ENCODE data around the gene CST6.
A peak's percentile ranks its signal among the peaks of the same experiment; 100 is the strongest.
"Not testable (repeated sequence)": the region's sequence is repeated elsewhere in the genome, so short reads cannot be mapped to it uniquely, and the experiment has no call there.

CST6 gene

DNA sequence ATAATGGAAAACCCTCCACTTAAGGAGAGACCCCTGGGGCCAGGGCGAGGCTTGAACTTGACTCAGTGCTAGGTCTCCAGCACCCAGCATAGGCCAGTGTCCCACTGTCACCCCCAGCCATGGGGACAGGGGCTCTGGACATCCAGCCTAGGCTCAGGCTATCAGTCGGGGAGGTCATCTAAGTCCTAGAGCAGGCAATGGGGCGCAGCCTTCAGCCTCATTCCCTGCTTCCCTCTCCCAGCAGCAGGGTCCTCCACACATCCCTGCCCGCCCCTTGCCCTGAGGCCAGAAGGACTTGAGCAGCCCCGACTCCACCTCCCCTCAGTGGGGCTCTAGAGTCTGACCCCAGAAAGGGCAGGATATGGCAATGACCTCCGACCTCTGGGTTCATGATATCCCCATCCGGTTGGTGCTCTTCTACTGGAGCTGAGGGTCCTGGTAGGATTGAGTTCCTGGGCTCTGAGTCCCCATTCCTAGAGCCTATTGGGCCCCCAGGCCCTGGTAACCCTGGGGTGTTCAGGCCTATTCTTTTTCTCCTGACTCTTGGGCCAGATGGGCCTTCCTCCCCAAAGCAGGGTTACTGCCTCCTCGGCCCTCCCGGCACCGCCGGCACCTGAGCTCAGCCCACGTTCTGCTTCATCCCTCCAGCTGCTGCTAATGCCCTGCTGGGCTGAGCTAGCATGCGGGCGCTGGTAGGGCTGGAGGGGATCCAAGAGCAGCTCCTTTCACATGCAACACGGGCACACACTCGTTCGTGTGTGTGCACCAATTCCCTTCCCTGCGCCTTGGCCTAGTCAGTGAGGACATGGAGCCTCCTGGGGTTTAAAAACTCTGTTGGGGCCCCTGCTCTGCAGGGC is 4.4 kb downstream of the CST6 start:
- no peak for DNase-seq

DNA sequence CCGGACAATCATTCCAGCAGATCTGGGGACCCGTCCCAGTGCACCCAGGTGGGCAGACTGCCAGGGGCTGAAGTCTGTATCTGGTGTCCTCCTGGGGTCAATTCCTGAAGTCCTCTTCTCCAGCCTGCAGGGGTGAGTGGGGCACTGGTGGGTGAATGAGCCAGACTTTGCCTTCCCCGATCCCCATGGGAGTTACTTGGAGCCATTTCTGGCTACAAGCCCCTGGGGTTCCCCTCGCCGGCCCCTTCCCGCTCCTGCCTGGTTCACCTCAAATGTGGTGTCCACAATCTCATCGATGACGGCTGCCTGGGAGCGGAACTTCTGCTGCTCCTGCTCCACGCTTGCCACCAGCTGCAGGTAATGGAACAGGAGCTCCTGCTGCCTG is 5.0 kb downstream of the CST6 start:
- DNase-seq, result no peak

DNA sequence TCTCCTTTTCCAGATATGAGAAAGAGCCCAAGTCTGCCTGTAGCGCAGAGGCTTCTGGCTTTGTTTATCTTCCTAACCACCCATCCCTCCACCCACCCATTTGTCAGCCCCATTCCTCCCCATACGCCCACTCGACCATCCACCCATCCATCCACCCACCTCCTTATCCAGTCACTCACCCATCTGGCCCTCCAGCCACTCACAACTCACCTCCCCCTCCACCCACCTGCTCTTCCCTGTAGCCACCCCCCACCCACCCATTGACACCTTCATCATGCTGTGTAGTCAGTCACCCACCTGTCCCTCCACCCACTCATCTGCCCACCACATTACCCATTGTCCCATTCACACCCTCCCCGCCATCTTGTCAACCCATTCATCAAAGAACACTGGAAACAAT is 5.5 kb downstream of the CST6 start:
- no peak for DNase-seq

DNA sequence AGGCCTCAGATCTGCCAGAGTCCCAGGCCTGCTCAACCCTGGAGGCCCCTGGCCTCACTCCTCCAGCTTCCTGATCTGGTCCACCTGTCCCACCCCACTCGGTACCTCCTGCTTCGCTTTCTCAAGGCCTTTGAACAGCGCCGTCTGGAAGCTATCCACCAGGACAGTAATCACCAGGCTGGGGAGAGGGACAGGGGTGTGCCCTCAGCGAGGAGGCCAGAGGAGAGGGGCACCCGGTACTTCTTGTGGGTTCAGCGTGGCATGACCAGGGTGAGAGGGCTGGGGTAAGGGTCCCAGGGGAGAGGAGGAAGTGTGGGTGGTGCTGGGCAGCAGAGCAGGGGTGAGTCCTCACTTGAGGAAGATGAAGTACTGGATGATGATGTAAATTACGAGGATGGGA is 8.4 kb downstream of the CST6 start:
- DNase-seq, result no peak

DNA sequence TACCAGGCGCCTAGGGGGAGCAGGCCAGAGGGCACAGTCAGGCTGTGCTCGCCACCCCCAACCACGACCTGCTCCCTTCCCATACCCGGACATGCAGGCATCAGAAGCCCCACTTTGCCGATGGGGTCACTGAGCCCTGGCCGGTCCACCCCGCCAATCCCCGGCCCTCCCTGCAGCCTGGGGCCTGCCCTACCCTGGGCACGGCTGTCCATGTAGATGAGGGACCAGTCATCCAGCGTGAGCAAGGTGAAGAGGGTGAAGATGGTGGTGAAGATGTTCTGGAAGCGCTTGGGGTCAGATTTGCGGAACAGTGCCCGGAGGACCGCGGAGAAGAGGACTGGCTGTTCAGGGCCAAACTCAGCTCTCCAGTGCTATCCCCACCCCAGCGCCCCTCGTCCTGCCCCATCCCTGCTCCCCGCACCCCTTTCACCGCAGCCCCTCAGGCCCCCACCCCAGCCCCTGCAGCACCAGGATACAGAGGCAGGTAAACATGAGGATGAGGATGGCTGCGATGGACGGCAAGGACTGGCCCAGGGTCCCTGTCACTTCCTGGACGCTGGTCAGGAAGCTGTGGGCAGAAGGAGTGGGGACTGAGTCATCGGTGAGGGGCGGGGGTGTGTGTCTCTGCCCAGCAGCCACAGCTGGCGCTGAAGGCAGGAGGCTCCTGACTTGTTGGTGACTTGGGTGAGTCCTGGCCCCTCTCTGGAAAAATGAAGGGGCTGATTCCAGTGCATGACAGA is 9.0 kb downstream of the CST6 start:
- DNase-seq, result no peak

DNA sequence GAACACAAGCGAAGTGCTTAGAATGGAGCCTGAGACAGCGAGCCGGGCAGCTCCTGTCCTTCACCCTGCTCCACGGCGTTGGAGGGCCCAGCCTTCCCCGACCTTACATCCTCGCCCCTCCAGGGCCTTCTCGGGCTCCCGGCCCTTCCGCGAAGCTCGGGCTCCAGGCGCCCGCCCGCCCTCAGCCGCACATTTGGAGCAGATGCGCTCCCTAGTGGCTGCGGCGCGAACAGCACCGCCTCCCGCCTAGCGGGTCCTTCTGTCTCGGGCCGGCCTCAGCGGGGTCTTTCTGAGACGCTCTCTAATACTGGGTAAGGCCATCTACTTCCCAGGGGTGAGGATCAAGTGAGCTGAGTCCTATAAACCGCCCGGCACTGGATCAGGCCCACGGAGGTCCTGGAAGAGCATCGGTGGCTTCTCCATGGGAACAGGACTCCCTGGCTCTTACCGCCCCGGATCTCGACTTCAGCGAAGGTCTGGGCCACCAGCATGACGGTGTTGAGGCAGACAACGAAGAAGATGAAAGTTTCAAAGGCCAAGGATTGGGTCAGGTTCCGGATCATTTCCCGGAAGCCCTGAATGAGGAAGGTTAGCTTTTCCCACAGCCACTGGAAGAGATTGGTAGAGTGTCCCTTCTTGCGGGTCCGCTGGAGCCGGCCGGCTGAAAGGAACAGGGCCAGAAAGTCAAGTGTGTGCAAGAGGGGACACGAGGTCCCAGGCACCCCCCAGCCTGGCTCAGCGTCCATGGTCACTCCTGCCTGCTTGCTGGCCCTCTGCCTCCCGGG is 10.8 kb downstream of the CST6 start:
- no peak for DNase-seq

DNA sequence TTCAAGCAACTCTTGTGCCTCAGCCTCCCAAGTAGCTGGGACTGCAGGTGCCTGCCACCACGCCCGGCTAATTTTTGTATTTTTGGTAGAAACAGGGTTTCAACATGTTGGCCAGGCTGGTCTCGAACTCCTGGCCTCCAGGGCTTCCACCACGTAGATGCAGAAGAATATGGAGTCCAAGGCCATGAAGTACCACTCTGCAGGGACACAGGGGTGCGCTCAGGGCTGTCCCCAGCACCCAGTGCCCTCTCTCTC is 11.3 kb downstream of the CST6 start:
- DNase-seq, result not testable (repeated sequence)

DNA sequence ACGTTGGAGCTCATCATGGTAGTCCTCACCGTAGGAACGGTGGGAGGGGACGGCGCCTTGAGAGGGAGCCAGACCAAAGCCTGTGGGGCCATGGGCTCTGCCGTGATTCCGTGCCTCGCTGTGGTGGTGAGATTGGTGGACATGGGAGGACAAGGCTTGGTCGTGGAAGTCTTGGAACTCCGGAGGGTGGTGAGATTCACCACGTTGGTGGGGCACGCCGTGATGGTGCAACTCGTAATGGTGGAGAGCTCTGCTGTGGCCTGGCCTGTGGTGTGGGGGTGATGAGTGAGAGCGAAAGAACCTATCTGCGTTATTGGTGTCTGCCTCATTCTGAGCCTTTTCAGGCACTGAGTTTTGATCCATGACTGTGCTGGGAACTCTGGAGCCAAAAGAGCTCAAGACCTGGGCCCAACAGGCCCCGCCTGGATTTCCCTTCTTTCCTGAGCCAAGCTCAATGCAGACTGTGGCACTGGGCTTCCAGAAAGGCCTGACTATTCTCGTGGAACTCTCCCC is 14.3 kb downstream of the CST6 start, which contains the start of gene CATSPER1:
Gene CATSPER1 (minus strand): TSS at position 463 of the 513 bp plus-strand sequence. CDS start 100 bp downstream, at position 363.
- no peak for DNase-seq

DNA sequence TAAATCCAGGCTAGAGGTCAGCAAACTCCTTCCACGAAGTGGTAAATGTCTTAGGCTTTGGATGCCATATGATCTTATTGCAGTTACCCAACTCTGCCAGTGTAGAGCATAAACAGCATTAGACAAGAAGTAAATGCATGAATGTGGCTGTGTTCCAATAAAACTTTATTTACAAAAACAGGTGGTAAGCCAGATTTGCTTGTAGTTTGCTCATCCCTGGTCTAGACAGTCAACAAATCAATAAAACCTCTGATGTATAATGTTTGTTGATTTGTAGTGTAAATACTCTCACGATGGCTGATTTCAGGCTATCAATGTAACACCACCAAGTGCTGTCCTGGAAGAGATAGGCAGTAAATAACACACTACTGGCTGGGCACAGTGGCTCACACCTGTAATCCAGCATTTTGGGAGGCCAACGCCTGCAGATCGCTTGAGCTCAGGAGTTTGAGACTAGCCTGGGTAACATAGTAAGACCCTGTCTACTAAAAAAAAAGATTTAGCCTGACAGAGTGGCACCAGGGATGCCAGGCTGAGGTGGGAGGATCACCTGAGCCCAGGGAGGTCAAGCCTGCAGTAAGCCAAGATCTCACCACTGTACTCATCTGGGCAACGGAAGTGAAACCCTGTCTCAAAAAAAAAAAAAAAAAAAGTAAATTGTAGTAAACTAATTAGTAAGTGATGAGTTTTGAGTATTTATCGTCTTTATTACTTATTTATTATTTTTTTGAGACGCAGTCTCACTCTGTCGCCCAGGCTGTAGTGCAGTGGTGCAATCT is 21.3 kb downstream of the CST6 start:
- DNase-seq, result no peak

DNA sequence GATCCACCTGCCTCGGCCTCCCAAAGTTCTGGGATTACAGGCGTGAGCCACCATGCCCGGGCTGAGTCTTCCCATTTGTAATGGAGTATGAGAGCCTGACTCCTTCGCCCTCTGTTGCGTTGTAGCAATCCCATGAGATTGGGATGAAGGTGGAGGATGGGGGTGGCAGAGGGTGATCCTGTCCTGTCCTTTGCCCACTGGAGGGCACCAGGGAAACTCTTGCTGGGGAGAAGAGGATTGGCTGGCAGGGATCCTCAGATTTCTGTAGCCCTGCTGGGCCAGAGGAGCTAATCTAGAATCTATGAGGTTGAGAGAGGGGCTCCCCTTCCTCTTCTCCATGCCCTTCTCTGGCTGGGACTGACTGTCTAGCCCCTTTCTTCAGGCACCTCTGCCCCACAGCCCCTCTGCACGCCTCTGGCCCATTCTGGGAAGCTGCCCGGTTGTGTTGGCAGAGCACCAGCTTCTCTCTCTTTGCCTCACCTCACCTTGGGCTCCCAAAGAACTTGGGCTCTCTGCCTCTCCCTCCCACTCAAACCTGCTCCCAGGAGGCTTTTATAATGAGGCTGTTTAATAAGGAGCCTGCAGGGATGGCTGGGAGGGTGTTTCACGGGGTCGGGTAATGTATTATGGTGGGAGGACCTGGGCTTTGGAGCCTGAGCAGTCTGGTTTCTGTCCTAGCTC is 24.0 kb downstream of the CST6 start:
- DNase-seq, result no peak

DNA sequence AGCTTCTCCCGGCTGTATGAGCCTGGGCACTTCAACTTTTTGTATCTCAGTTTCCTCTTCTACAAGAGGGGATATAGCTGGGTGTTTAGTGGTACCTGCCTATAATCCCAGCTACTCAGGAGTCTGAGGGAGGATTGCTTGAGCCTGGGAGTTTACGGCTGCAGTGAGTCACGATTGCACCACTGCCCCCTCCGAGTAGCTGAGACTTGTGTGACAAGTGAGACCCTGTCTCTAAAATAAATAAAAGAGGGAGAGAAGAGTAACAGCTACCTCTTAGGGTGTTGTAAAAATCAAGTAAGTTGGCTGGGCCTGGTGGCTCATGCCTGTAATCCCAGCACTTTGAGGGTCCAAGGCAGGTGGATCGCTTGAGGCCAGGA is 24.5 kb downstream of the CST6 start:
- no peak for DNase-seq

DNA sequence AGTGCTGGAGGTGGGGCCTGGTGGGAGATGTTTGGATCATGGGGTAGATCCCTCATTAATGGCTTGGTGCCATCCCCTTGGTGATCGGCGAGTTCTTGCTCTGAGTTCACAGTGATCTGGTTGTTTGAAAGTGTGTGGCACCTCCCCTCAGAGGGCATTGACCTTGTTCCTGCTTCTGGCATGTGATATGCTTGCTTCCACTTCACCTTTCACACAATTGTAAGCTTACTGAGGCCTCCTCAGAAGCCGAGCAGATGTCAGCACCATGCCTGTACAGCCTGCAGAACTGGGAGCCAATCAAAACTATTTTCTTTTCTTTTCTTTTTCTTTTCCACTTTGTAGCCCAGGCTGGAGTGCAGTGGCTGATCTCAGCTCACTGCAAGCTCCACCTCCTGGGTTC is 25.5 kb downstream of the CST6 start:
- no peak for DNase-seq

DNA sequence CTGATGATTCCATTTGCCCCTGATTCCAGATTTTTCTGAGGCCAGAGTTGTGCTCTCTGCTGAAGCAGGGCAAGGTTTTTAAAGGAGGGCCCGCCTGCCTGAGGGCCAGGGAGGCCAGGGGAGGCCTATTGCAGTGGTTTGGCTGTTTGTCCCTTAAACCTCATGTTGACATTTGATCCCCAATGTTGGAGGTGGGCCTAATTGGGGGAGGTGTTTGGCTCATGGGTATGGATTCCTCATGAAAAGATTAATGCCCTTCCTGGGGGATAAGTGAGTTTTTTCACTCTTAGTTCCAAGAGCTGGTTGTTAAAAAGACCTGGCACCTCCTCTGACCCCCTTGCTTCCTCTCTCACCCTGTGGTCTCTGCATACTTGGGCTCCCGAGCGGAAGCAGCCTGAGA is 28.0 kb downstream of the CST6 start:
- DNase-seq, result no peak

DNA sequence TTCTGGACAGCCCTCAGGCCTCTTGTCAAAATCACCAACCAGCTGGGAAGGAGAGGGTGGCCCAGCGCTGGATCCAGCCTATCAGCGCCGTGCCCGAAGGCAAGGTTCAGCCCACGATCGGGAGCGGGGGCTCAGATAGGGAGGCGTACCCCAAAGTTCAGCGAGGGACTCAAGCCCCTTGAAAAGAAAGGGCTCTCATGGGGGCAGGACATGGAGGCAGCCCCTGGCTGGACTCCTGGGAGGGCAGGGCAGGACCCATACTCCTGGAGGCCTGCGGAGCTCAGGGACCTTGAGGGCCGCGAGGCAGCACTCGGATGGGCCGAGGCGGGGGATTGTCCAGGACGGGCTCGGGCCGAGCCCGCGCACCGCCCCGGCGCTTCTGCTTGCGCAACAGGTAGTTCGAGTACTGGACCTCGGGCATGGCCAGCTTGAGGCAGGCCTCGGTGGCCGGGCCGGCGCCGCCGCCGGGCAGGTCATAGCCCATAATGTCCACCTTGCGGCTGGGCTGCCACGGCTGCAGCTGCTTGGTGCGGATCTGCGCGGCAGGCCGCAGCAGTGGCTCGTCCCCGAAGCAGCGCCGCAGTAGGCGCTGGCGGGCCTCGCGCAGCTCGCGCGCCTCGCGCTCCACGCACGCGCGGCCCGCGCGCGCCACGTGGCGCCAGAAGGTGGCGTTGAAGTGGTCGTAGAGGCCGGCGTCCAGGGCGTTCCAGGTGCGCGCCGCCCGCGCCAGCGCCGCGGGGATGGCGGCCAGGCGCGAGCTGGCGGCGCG is 30.6 kb downstream of the CST6 start:
- DNase-seq, result no peak

DNA sequence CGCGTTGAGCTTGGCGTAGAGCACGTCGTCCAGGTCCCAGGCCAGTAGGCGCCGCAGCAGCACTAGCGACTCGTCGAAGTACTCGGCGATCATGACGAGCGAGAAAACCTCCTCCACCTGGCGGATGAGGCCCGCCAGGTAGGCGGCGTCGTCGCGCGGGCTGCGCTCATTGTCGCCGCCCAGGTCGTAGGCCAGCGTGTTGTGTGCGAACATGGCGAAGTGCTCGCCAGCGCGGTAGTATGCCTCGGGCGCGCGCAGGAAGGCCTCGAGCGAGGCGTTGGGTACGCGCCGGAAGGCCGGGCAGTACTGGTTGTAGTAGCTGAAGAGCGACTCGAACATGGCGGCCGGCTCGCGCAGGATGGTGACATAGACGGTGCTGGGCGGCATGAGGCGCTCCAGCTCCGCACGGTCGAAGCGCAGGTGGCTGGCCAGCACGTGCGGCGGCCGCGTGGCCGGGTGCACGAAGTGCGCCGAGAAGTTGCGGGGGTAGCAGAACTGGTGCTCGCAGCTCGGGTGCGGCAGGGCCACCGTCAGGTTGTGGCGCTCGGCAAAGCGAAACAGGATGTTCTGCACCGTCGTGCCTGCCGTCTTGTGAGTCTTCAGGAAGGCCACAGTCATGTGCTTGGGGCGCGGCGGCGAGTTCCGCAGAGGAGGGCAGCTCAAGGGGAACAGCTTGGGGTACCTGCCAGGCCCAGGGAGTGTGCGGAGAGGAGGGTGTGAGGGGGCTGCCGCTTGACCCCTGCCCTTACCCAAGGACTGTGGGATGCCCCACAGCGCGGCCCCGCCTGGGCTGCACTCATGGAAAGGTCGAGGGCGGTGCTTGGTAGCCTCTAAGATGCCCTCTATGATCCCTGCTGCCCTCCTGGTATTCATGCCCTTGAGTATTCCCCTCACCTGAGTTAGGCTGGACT is 31.4 kb downstream of the CST6 start:
- DNase-seq, result no peak

DNA sequence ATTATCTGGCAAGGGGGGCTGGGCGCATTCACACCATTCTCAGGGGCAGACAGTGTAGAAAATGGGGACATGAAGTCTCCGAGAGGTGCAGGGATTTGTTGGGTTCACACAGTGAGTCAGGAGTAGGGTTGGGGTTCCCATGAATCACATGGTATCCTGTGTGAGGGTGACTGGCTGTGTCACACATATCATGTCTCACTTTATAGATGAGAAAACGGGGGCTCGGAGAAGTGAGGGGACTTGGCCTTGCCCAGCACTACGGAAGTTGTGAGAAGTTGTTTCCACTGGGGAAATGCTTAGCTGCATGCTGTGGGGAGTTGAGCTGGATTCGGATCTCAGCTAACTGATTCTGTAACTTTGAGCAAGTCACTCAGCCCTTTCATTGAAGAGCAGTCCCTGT is 32.9 kb downstream of the CST6 start:
- DNase-seq, result no peak

DNA sequence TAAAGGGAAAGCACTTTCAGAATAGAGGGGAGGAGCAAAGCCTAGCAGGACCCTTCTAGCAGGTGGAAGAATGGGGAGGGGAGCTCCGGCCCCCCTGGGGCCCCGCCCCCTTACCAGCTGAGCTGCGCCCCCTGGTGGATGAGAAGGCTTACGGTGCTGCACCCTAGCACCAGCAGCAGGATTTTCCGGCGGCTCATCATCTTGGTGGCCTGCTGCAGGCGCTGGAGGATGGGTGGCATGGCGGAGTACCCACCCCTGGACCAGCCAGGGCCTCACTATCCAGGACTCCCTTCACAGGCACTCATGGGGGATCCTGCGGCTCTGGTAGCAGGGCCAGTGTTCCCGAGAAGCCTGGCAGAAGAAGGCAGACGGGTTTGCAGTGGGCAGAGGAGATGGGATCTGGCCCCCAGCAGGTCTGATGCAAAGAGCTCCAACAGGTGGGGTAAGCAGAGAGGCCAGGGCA is 33.4 kb downstream of the CST6 start:
- DNase-seq, result peak; percentile 63

DNA sequence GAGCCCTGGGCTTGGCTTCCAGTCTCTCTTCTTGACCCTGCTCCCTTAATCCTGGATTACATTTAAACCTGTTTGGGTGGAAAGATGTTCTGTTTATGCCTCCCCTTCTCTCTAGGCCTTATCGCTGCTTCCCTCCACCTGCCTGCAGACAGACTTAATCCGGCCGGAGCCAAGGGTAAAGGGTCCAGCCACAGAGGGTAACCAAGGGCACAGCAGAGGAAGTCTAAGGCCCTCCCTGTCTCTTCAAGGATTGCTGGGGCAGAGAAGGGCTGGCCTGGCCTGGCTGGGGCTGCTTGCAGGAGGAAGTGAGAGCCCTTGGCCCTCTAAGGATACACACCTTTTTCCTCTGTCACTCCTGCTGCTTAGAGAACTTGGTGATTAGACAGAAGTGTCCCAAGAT is 35.1 kb downstream of the CST6 start:
- DNase-seq, result no peak

DNA sequence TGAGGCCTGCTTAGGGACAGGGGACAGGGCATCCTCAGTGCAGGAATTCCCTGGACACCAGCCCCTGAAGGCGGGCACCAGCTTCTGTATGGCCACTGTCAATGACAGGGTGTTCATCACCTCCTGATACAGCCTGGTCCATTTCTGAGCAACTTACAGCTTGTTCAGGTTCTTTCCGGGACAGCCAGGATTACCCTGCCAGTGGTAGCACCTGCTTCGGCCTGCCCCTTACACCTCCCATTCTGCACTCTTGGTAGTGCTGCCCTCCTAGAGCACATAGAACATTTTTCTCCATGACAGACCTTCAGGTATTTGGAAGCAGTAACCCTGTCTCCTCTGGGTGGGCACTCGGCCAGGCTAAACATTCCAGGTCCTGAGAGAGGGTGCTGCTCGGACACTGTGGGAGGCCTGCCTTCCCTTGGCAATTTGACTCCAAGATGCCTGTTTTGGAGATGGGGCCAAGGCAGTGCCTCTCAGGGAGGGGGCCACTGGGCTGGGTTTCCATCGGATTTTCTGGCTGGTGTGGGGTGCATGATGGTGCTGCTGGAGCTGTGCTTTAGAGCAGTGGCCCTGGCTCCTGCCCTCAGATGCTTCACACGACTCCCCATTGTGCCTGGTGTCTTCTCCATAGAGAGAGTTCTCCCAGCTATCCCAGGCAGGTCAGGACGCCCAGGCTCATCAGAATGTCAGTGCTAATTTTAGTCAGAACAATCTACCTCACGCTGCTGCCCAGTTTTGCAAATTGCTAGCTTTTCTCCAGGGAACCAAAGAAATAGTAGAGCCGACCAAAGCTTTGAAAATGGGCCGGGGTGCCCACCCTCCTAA is 35.9 kb downstream of the CST6 start:
- DNase-seq, result no peak
